GM12872 (cell line): ENCODE measurements around the gene CNGA3.
A peak's percentile ranks its signal among the peaks of the same experiment; 100 is the strongest.

ENCODE experiments used
- CTCF ChIP-seq: IDR thresholded peaks from 3 replicates; pipeline ENCODE4 v1.5.1; 2011; ENCODE audit warnings: low read depth, mild to moderate bottlenecking, low read length, moderate library complexity; ENCODE audit not compliant: insufficient read depth

Gene CNGA3

DNA sequence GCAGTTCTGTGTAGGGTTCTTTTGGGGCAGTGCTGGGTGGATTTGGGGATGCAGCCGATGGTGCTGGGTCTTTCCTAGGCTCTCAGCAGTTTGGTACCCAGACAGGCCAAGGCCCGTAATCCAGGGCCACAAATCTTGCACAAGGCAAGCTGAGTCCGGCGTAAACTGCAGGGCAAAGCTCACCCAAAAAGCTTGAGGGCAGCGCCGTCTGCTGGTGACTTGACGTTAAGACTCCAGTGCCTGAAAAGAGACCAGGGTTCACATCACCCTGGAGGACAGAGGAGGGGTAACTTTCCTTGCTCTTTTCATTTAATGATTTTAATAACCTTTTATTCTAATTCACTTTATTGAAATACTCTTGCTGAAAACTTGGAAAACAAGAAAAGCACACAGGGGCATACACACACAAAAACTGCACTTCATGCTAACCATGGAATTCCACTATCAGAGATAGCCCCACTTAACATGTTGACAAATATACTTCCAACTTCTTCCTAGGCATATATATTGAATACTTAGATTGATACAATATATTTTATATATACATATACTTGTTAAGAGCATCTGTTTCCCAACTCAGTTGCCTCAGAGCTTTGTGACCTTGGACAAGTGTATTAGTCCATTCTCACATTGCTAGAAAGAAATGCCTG, 38.9 kb downstream of the CNGA3 start:
- TF ChIP-seq CTCF: peak; percentile 100

DNA sequence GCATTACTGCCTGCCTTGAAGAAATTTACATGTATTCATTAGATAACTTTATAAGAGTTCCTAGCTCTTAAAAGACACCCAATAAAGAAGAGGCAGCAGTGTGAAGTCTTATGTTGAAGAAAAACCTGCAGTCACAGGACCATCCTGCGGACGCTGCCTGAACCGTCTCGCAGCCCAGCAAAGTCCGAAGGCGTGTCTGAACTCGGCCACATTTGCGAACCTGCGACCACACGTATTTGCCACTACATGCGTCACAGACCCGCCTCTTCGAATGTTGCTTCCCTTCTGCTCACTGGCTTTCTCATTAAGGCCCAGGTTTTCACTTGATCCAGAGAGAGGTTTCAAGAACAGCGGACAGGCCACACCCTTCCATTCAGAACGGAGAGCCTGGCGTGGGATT, 41.2 kb downstream of the CNGA3 start:
- no peak for TF ChIP-seq CTCF

GRCh38 chr2:98388081-98388480, 41.8 kb downstream of the CNGA3 start:
- TF ChIP-seq CTCF: no peak

DNA sequence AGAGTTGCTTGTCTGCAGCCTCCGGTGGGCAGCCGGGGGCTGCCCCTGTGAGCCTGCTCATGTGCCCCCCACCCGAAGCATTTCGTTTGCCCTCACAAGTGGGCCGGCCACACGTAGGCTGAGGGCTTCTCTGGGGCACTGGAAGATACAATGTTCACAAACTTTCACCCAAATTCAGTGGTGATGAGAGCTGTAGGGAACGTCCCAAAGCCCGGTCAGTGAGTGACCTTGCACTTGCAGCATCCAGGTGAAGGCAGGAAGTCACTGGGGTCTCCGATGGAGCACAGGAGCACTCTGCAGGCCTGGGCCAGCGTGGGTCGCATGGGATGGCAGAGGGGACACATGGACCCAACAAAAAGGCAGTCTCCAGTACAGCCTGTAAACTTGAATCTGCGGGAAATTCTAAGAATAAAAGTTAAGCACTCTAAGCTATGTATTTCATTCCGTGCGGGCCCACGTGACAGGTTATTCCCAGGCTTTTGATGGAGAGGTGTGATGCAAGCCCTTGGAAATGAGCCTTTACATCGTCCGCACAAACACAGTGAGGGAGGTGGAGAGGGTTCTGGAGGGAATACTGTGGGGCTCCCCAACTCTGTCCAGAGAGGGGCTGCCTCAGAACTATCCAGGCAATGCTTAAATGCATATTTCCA, 42.5 kb downstream of the CNGA3 start:
- TF ChIP-seq CTCF: no peak

DNA sequence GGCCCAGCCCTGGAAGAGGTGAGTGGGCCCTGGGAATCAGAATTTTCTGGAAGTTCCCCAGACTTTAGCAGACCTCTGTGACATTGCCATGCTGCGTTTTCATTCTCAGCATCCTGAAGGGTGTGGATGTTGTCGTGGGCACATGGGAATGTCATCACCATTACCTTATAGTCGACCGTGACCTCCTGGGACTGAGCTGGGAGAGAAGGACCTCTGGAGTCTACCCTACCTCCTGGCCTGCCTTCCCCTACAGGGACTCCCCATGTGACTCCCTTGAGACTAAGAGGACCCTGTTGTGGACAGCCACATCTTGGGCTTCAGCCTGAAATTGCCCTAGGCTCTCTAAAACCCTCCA, 43.0 kb downstream of the CNGA3 start:
- no peak for TF ChIP-seq CTCF

GRCh38 chr2:98390571-98391476, 44.6 kb downstream of the CNGA3 start:
- no peak for TF ChIP-seq CTCF

- TF ChIP-seq CTCF: no peak
These were observed 45.5 kb downstream of the CNGA3 start for GRCh38 chr2:98391581-98392270.
